Vagina (tissue), 2 donors: Measurements from ENCODE around the gene CDC14B. TPM values are rescaled to one million over a fixed set of nuclear protein-coding genes. Genes with fewer than 3 reads are reported as not detected.
"Not testable (repeated sequence)": the region's sequence is repeated elsewhere in the genome, so short reads cannot be mapped to it uniquely, and the experiment has no call there.

ENCODE experiments used
- DNase-seq, 2 donors: peaks; one replicate each; pipeline ENCODE4 v3.0.0-alpha.2; 2017; ENCODE audit errors: extremely low spot score in 2 of 2
- H3K27ac ChIP-seq: fragments of 200-600 bp; sonication (generic); one replicate; pipeline ENCODE4 v1.5.1; 2019
- H3K27me3 ChIP-seq: fragments of 200-600 bp; sonication (generic); one replicate; pipeline ENCODE4 v1.5.1; 2019
- H3K36me3 ChIP-seq, 2 donors: fragments of 200-600 bp; sonication (generic); one replicate each; pipeline ENCODE4 v1.5.1; 2017 to 2019
- H3K4me1 ChIP-seq: fragments of 200-600 bp; sonication (generic); one replicate; pipeline ENCODE4 v1.5.1; 2019
- H3K4me3 ChIP-seq, 2 donors: fragments of 200-600 bp; sonication (generic); 1 replicate in 1 of 2; 2 replicates in 1 of 2; pipeline ENCODE4 v1.5.1; 2016 to 2019
- H3K9me3 ChIP-seq: fragments of 200-600 bp; sonication (generic); one replicate; pipeline ENCODE4 v1.5.1; 2019
- CTCF ChIP-seq, 3 experiments: fragments of 450-650 bp in 2 of 3; fragments of 200-600 bp in 1 of 3; sonication (generic) in 1 of 3; IDR thresholded peaks; one replicate each; pipeline ENCODE4 v1.5.1; 2017 to 2019; ENCODE audit warnings: antibody characterized with exemption in 3 of 3, mild to moderate bottlenecking in 2 of 3, moderate library complexity in 2 of 3
- POLR2A ChIP-seq, 2 donors: fragments of 450-650 bp; IDR thresholded peaks; one replicate each; pipeline ENCODE4 v1.6.1; 2017; ENCODE audit warnings: antibody characterized with exemption in 2 of 2, mild to moderate bottlenecking in 2 of 2, moderate library complexity in 2 of 2
- POLR2AphosphoS5 ChIP-seq, 2 donors: sonication (generic); formaldehyde crosslinking; IDR thresholded peaks; one replicate each; pipeline ENCODE4 v1.9.0; 2017; ENCODE audit warnings: antibody characterized with exemption in 2 of 2, mild to moderate bottlenecking in 2 of 2, low read depth in 1 of 2; ENCODE audit not compliant: insufficient read depth in 1 of 2
- intact Hi-C: fragments of 100-400 bp; cut with DNase I; formaldehyde crosslinking; loops from one replicate; pipeline ENCODE4 v1.15.1; 2023
- total RNA-seq: library from RNA; depleted of rRNA; stranded (reverse); fragments of >200 nt; gene quantifications from one replicate; pipeline ENCODE4 v1.2.3, GENCODE V29; 2016

The CDC14B gene
- total RNA-seq, 1 donor from 2014 or later: 15.7 TPM

- H3K27ac ChIP-seq: peak overlapping the region; percentile 49
- TF ChIP-seq CTCF (IDR thresholded peaks at IDR 0.05): no peak
- intact Hi-C loops: no loop called here
- no peak overlapping the region for H3K4me3 ChIP-seq
- peaks cover 3% of the 10 kb centered on the region for H3K4me1 ChIP-seq
- H3K36me3 ChIP-seq: no peaks in the 10 kb centered on the region
- no peaks in the 10 kb centered on the region for H3K27me3 ChIP-seq
- DNase-seq: no peak
- H3K9me3 ChIP-seq: no peaks in the 10 kb centered on the region
Measured at GRCh38 chr9:96508227-96508940, 111.3 kb downstream of the CDC14B start.

GRCh38 chr9:96505316-96505991 lies 114.2 kb downstream of the CDC14B start:
- H3K4me1 ChIP-seq: no peaks in the 10 kb centered on the region
- intact Hi-C loops: no loop called here

GRCh38 chr9:96503918-96504317 lies 115.7 kb downstream of the CDC14B start:
- H3K27ac ChIP-seq: no peak overlapping the region
- DNase-seq: no peak
- intact Hi-C loops: no loop called here
- H3K9me3 ChIP-seq: no peaks in the 10 kb centered on the region
- H3K36me3 ChIP-seq: no peaks in the 10 kb centered on the region
- H3K4me1 ChIP-seq: no peaks in the 10 kb centered on the region
- H3K4me3 ChIP-seq: no peak overlapping the region
- no peaks in the 10 kb centered on the region for H3K27me3 ChIP-seq
- TF ChIP-seq POLR2A (IDR thresholded peaks at IDR 0.05): no peak
- no peak for TF ChIP-seq POLR2AphosphoS5 (IDR thresholded peaks at IDR 0.05; ENCODE audit: insufficient read depth in 1 of 2, low read depth in 1 of 2)
- no peak for TF ChIP-seq CTCF (IDR thresholded peaks at IDR 0.05)

More at GRCh38 chr9:96505316-96505991, 114.2 kb downstream of the CDC14B start:
- Histone ChIP-seq H3K9me3 (no peaks in the 10 kb centered on the region), H3K4me3 (no peak overlapping the region), H3K36me3 (no peaks in the 10 kb centered on the region), H3K27ac (no peak overlapping the region), H3K27me3 (no peaks in the 10 kb centered on the region)
- no peak for TF ChIP-seq CTCF (IDR thresholded peaks at IDR 0.05)
- DNase-seq: no peak

- intact Hi-C loops, H3K36me3 ChIP-seq, H3K9me3 ChIP-seq, DNase-seq, H3K4me1 ChIP-seq, H3K4me3 ChIP-seq, H3K27me3 ChIP-seq: not testable (repeated sequence)
- H3K27ac ChIP-seq: peak overlapping the region; percentile 27
Measured at GRCh38 chr9:96503374-96503748, 116.3 kb downstream of the CDC14B start.

GRCh38 chr9:96502539-96503373 lies 116.9 kb downstream of the CDC14B start:
- H3K27ac ChIP-seq: no peak overlapping the region
- no peaks in the 10 kb centered on the region for H3K36me3 ChIP-seq
- no peak for TF ChIP-seq CTCF (IDR thresholded peaks at IDR 0.05)
- no peak for TF ChIP-seq POLR2AphosphoS5 (IDR thresholded peaks at IDR 0.05; ENCODE audit: insufficient read depth in 1 of 2, low read depth in 1 of 2)
- no peak for TF ChIP-seq POLR2A (IDR thresholded peaks at IDR 0.05)
- H3K9me3 ChIP-seq: no peaks in the 10 kb centered on the region
- H3K27me3 ChIP-seq: no peaks in the 10 kb centered on the region
- no peak overlapping the region for H3K4me3 ChIP-seq
- DNase-seq: no peak
- intact Hi-C loops: no loop called here
- H3K4me1 ChIP-seq: no peaks in the 10 kb centered on the region
